Keratinocyte (primary cell): ENCODE results near the gene AFG3L2. TPM values are rescaled to one million over a fixed set of nuclear protein-coding genes. Genes with fewer than 3 reads are reported as not detected.
"Not testable (repeated sequence)": the region's sequence is repeated elsewhere in the genome, so short reads cannot be mapped to it uniquely, and the experiment has no call there.

ENCODE experiments used
- DNase-seq: peaks from one replicate; pipeline ENCODE4 v3.0.0-alpha.2; 2011; ENCODE audit warnings: low read depth, missing footprints, low spot score
- FAIRE-seq: peaks from 2 replicates; lab custom pipeline; 2011; peaks lifted over from hg19 to GRCh38; lab: Jason Lieb, UNC
- H2AFZ ChIP-seq: 2 replicates; pipeline ENCODE4 v1.6.0; 2012; ENCODE audit warnings: low read length, control low read depth, inconsistent platforms; ENCODE audit not compliant: control insufficient read depth
- H3K27ac ChIP-seq: 2 replicates; pipeline ENCODE4 v1.5.1; 2011; ENCODE audit warnings: low read length; ENCODE audit not compliant: control insufficient read depth, insufficient read depth
- H3K27me3 ChIP-seq: 3 replicates; pipeline ENCODE4 v1.6.0; 2011; ENCODE audit warnings: low read length; ENCODE audit not compliant: control insufficient read depth, insufficient read depth; ENCODE audit errors: extremely low read depth
- H3K36me3 ChIP-seq, 2 experiments: 2 replicates in 1 of 2; 3 replicates in 1 of 2; pipeline ENCODE4 v1.5.1; 2011; ENCODE audit warnings: low read length in 2 of 2, mild to moderate bottlenecking in 1 of 2; ENCODE audit not compliant: control insufficient read depth in 2 of 2, insufficient read depth in 2 of 2; ENCODE audit errors: extremely low read depth in 1 of 2
- H3K4me1 ChIP-seq: 3 replicates; pipeline ENCODE4 v1.5.1; 2011; ENCODE audit warnings: low read length; ENCODE audit not compliant: control insufficient read depth, insufficient read depth; ENCODE audit errors: extremely low read depth
- H3K4me2 ChIP-seq: 3 replicates; pipeline ENCODE4 v1.6.0; 2011; ENCODE audit warnings: low read depth, low read length; ENCODE audit not compliant: control insufficient read depth, insufficient read depth; ENCODE audit errors: extremely low read depth
- H3K4me3 ChIP-seq, 3 experiments: fragments of 200-600 bp in 1 of 3; sonication (generic) in 1 of 3; 2 replicates in 2 of 3; 3 replicates in 1 of 3; pipeline ENCODE4 v1.5.1; 2011 to 2016; ENCODE audit warnings: low read length in 3 of 3, mild to moderate bottlenecking in 3 of 3, control low read depth in 2 of 3, inconsistent platforms in 1 of 3, low read depth in 1 of 3, mixed read lengths in 1 of 3, mixed run types in 1 of 3, moderate library complexity in 1 of 3; ENCODE audit not compliant: control insufficient read depth in 2 of 3, insufficient read depth in 2 of 3; ENCODE audit errors: extremely low read depth in 1 of 3
- H3K79me2 ChIP-seq: 2 replicates; pipeline ENCODE4 v1.6.0; 2012; ENCODE audit warnings: low read length; ENCODE audit not compliant: control insufficient read depth, insufficient read depth
- H3K9ac ChIP-seq: 3 replicates; pipeline ENCODE4 v1.6.0; 2011; ENCODE audit warnings: low read length; ENCODE audit not compliant: control insufficient read depth, insufficient read depth; ENCODE audit errors: extremely low read depth
- H3K9me1 ChIP-seq: 3 replicates; pipeline ENCODE4 v1.6.0; 2011; ENCODE audit warnings: low read length; ENCODE audit not compliant: control insufficient read depth, insufficient read depth; ENCODE audit errors: extremely low read depth
- H3K9me3 ChIP-seq: 2 replicates; pipeline ENCODE4 v1.5.1; 2012; ENCODE audit warnings: low read depth, low read length; ENCODE audit not compliant: control insufficient read depth
- H4K20me1 ChIP-seq: 3 replicates; pipeline ENCODE4 v1.6.0; 2011; ENCODE audit warnings: low read length; ENCODE audit not compliant: control insufficient read depth, insufficient read depth; ENCODE audit errors: extremely low read depth
- CTCF ChIP-seq, 3 experiments: IDR thresholded peaks in 1 of 3; conservative IDR thresholded peaks in 1 of 3; optimal IDR thresholded peaks in 1 of 3; 2 replicates in 2 of 3; 3 replicates in 1 of 3; pipeline versions ENCODE3 to v1.5.1; 2011; ENCODE audit warnings: low read length in 3 of 3, mild to moderate bottlenecking in 3 of 3, moderate library complexity in 2 of 3, control low read depth in 1 of 3, inconsistent platforms in 1 of 3; ENCODE audit not compliant: insufficient read depth in 2 of 3; ENCODE audit errors: extremely low read depth in 1 of 3
- EZH2 ChIP-seq: IDR thresholded peaks from one replicate; pipeline ENCODE4 v1.6.1; 2012; ENCODE audit warnings: inconsistent platforms, mild to moderate bottlenecking, low read length, moderate library complexity
- dilution Hi-C: fragments of 300-500 bp; cut with MboI; formaldehyde crosslinking; loops from one replicate; pipeline ENCODE4 v1.7.0; 2020; ENCODE audit warnings: low sequenced_read_pairs; ENCODE audit not compliant: extremely low pct_ligation_motif_present
- polyA plus RNA-seq, 5 experiments: library from polyadenylated mRNA; depleted of rRNA in 3 of 5; stranded (reverse) in 3 of 5; stranded (forward) in 1 of 5; unstranded in 1 of 5; fragments of >200 nt; gene quantifications; 1 replicate in 1 of 5; 2 replicates in 3 of 5; 3 replicates in 1 of 5; pipeline versions ENCODE4 v1.2.1 to v1.2.3, GENCODE V29; 2011 to 2012; ENCODE audit warnings: missing spikeins in 2 of 5, low read depth in 1 of 5, low replicate concordance in 1 of 5

The AFG3L2 gene
- polyA plus RNA-seq, 1 donor (not counting 4 experiments of a cell fraction or from before 2014, with no cell fraction given): 47.5 TPM

GRCh38 chr18:12416098-12416729, 39.2 kb upstream of the AFG3L2 start:
- Histone ChIP-seq H3K4me2 (no peak overlapping the region), H4K20me1 (no peaks in the 10 kb centered on the region), H3K4me1 (peaks cover 3% of the 10 kb centered on the region), H3K9ac (no peak overlapping the region), H2AFZ (no peak overlapping the region), H3K36me3 (peaks cover 0 to 4% of the 10 kb centered on the region in 2 experiments), H3K9me1 (no peaks in the 10 kb centered on the region), H3K79me2 (peaks cover 4% of the 10 kb centered on the region), H3K27ac (no peak overlapping the region), H3K4me3 (no peak overlapping the region), H3K27me3 (no peaks in the 10 kb centered on the region), H3K9me3 (no peaks in the 10 kb centered on the region)
- dilution Hi-C loops: no loop called here
- DNase-seq: no peak
- TF ChIP-seq EZH2: no peak
- no peak for TF ChIP-seq CTCF (optimal IDR thresholded peaks at IDR 0.05 in 1 of 3, IDR thresholded peaks at IDR 0.05 in 1 of 3, conservative IDR thresholded peaks at IDR 0.05 in 1 of 3; ENCODE audit: extremely low read depth in 1 of 3, insufficient read depth in 2 of 3, low read length in 3 of 3)
- no peak for FAIRE-seq

- no peak for FAIRE-seq
- no peaks in the 10 kb centered on the region for H3K9me3 ChIP-seq
- dilution Hi-C loops: no loop called here
- H3K4me2 ChIP-seq: no peak overlapping the region
- H3K27me3 ChIP-seq: peaks cover 6% of the 10 kb centered on the region
- H3K4me1 ChIP-seq: peaks cover 14% of the 10 kb centered on the region
- H3K27ac ChIP-seq: no peak overlapping the region
- no peak overlapping the region for H3K4me3 ChIP-seq
- no peaks in the 10 kb centered on the region for H4K20me1 ChIP-seq
- peaks cover 22% of the 10 kb centered on the region for H3K79me2 ChIP-seq
- H2AFZ ChIP-seq: no peak overlapping the region
- H3K9ac ChIP-seq: no peak overlapping the region
- H3K36me3 ChIP-seq: peaks cover 0 to 4% of the 10 kb centered on the region in 2 experiments
- TF ChIP-seq CTCF (optimal IDR thresholded peaks at IDR 0.05 in 1 of 3, IDR thresholded peaks at IDR 0.05 in 1 of 3, conservative IDR thresholded peaks at IDR 0.05 in 1 of 3; ENCODE audit: extremely low read depth in 1 of 3, insufficient read depth in 2 of 3, low read length in 3 of 3) (no peak), EZH2 (no peak)
- DNase-seq: no peak
- no peaks in the 10 kb centered on the region for H3K9me1 ChIP-seq
Measured at GRCh38 chr18:12411456-12411855, 34.4 kb upstream of the AFG3L2 start.

GRCh38 chr18:12410747-12411146, 33.7 kb upstream of the AFG3L2 start:
- H3K4me2 ChIP-seq, H3K27ac ChIP-seq, H2AFZ ChIP-seq, H3K4me3 ChIP-seq, FAIRE-seq, H3K9ac ChIP-seq, H4K20me1 ChIP-seq, DNase-seq, H3K9me1 ChIP-seq, dilution Hi-C loops, H3K36me3 ChIP-seq, H3K9me3 ChIP-seq: not testable (repeated sequence)
- peaks cover 22% of the 10 kb centered on the region for H3K79me2 ChIP-seq
- peaks cover 12% of the 10 kb centered on the region for H3K27me3 ChIP-seq
- peaks cover 21% of the 10 kb centered on the region for H3K4me1 ChIP-seq
